A204.1 (cell line): ENCODE measurements around the gene ASB18.
"Not testable (repeated sequence)": the region's sequence is repeated elsewhere in the genome, so short reads cannot be mapped to it uniquely, and the experiment has no call there.

ENCODE experiments used
- FAIRE-seq: peaks from 2 replicates; lab custom pipeline; 2012; peaks lifted over from hg19 to GRCh38; lab: Jason Lieb, UNC

The ASB18 gene, protein sequence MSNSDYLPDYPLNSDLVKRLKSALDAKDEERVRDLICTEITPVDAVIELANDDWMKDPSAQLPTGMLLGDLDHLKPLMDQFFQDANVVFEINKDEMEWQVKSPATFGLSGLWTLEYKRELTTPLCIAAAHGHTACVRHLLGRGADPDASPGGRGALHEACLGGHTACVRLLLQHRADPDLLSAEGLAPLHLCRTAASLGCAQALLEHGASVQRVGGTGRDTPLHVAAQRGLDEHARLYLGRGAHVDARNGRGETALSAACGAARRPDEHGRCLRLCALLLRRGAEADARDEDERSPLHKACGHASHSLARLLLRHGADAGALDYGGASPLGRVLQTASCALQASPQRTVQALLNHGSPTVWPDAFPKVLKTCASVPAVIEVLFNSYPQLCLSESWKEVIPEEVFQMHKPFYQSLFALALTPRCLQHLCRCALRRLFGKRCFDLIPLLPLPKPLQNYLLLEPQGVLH

DNA sequence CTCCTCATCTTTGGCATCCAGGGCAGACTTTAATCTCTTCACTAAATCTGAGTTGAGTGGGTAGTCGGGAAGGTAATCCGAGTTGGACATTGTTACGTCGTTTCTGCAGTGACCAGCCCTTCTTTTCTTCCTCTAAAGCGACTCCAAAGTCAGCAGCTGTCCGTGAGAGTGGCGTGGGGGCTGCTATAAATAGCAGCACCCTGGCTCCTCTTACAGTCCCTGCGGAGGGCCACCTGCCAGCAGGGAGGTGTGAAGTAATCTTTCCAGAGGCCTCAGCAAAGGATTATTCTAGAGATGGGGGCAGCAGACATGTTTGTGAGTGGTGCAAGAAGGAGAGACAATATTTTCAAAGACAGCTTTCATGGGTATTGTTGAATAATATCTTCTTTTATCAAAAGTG, at the start of gene ASB18:
ASB18 (minus strand) TSS at position 151 of the 400 bp plus-strand sequence; CDS start at position 90, 61 bp downstream.
- no peak for FAIRE-seq

DNA sequence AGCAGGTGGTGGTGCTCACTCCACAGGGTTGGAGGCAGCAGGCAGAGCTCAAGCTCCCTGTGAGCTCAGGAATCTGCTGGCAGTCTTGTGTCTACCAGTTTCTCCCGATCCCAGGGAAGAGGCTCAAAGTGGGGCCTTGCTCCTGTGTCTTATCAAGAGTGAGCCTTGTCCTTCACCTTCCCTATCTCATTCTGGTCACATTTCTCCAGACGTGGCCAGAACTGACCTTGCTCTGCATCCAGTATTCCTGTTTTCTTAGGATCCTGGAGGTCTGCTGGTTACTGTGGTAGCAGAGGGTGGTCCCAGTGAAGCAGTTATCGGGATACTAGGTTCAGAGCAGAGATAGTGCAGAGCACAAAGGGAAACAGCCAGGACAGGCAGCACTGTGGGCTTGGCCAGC, 47.1 kb upstream of the ASB18 start:
- no peak for FAIRE-seq

DNA sequence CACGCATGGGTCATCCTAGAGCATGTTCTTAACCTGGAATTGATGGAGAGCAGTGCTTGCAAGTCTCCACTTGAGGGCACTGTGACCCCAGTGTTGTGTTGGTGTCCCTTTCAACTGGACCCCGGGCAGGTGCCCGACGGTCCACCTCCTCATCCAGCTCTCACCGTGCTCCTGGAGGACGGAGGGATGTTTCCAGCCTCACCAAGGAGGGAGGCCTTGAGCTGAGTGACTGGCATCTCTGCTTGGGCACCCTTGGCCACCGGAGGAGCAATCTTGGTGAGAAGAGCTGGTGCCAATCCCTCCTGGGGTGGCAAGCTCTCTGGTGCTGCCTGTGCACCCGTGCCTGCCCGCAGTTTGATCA, 45.4 kb upstream of the ASB18 start:
- FAIRE-seq: no peak

DNA sequence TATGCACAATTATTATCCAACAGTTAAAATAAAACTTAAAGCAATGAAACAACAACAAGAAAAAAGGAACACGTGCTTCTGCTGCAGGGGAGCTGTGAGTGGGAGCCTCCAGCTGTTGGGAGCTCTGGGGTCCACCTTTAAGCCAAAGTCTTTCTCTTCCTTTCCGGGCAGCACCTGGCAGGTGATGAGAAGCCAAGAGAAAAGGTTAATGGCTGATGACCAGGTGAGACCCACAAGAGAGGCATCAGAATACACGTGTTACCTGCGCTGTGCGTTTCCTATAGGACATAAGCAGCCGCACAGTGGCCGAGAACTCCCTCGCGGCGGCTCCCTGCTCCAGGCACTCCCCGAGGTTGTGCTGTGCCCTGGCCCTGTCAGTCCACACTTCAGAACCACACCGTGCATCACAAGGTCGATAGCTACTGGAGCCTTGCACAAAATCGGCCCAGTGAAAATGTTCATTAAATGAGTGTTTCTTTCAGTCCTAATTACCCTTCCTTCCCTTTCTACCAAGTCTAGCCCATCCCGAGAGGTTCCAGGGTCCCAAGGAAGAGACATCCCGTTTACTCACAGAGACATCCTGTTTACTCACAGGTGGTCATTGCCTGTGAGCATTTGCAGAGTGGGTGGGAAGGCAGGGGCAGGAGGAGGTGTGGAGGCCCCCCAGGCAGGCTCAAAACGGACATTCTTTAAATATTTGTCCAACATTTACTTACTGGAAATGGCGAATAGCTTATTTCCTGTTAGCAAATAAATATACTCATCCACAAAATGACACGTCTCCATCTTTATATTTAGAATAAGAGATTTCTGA, 44.9 kb upstream of the ASB18 start:
- FAIRE-seq: no peak

DNA sequence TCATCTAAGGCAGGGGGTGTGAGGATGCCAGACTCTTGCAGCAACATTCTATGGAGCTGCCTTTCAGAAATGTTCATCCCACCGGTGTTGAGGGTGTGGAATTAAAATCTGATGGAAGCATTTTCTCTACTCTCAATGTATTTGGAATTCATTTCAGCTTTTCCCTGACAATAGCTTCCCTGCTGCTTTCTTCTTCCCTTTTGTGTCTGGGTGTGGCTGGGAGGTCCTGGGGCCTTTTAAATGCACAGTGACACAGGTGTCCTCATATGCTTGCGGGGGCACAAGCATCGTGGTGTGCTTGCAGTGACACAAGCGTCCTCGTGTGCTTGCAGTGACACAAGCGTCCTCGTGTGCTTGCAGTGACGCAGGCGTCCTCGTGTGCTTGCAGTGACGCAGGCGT, 43.4 kb upstream of the ASB18 start:
- FAIRE-seq: no peak

DNA sequence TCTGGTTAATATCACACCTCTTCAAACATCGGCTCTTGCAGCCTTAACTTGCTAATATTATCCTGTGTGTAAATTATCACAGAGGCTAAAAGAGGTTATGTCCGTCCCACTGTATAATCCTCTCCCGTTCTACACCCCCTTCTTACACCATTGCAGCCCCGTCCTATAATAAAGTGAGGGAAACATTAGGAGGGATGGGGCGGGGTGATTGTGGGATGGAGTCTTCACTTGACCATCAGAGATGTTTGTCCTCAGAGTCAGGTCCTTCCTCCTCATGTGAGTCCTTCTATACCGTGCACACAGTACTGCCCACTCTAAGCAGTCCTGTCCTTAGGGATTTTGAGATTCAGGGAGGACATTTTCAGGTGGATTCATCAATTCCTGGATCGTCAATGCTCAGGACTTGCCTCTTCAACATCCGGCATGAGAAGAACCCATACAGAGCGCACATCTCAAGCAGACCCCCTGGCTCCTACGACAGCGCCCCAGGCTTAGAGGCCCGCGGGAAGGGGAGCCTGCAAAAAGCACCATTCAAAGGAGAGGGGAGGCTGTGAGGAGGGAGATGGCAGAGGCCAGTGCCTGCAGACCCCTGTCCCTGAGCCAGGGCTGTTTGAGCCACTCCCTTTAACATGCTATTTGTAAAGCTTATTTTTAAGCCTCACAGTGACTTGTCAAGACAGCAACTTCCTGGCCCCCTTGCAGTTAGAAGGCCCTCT, 42.8 kb upstream of the ASB18 start:
- FAIRE-seq: no peak

DNA sequence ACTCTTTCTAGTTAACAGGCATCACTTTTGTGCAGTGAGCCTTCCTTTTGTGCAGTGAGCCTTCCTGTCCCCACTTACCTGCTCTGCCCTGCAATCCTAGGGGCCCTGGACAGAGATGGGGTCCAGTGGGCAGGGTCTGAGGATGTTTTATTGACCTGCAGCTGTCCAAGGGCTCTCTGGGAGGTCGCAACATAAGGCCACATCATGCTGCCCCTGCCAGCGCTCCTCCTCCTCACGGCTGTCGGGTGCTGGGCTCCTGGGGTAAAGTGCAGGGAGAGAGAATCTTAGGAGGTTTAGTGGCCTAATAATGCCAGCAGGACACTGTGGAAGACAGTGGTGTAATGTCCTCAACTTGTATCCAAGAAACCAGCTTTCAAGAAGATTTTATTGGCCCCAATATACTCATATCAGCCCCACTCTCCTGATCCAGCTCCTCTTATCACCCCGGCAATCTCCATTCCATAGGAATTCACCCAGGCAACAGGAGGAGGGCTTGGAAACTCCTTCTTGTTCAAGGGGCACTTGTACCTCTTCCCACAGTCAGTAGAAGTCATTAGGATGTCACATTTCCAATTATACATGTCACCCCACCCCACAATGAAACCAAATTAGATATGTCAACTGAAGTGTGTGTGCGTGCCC, 41.9 kb upstream of the ASB18 start:
- no peak for FAIRE-seq

DNA sequence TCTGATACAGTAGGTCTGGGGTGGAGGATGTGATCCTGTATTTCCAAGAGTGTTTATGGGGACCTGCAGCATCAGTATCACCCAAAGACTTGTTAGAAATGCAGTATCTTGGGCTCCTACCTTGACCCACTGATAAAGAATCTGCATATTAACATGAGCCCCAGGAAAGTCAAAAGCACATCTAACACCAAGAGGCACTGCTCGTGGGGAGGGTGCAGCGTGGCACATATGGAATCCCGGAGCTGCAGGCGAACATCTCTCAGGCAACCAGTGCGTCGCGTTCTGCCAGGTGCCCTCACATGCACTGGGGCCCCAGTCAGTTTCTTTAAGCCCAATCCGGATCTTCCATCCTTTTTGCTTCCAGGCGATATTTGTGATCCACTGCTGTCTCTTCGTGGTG, 41.3 kb upstream of the ASB18 start:
- no peak for FAIRE-seq

DNA sequence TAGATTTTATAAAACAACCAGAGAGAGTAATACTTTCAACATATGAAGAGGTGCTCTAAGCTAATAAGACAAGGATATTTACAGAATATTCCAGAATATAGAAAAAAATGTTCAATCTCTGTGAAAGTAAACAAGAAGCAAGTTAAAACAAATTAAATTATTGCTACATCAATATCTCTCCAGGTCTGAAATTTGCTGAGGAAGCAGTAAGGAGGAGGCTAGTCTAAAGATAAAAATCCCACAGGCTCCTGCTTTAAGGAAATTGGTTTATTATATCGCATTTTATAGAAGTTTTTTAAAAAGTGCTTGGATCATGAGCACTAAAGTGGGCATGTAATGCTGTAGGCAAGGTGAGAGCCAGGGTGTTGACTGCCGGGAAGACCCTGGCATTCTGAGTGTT, 39.7 kb upstream of the ASB18 start:
- no peak for FAIRE-seq

DNA sequence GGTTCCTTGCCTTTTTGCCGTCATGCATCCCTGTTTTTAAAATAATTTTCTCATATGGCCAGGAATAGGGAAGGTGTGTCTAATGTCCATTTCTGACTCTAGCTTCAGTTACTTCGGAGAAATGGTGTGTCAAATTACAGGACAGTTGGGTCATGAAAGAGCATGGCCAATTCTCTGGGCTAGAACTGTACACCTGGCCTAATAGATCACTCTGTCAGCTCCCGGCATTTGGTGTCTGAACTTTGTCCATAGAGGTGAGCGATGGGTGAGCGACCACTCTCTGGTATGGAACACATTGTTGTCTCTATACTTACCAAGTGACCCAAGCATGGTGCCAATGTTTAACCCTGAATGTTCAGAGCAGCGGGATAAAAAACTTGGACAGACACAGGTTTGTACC, 38.3 kb upstream of the ASB18 start:
- FAIRE-seq: no peak

DNA sequence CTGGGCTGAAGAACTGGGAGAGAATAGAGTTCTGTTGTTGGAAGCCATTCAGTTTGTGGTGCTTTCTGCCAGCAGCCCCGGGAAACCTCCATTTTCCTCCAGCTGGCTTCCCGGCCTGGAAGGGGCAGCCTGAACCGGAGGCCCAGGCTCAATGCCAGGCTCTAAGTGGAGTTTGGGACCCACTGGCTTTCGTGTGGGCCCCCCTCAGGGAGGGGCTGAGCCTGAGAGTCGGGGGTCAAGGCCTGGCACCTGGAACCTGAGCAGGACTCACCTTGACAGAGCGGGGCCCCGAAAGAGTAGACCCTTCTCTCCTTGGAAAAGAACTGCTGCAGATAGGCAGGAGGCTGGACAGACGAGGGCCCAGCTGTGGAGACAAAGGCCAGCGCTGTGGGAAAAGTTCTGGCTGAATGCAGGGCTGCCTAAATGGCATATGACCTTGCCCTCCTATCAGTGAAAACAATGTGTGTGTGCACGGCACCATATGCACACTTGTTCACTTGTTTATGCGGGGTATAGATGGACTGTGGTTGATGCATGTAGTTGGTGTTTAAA, 34.8 kb upstream of the ASB18 start:
- no peak for FAIRE-seq

DNA sequence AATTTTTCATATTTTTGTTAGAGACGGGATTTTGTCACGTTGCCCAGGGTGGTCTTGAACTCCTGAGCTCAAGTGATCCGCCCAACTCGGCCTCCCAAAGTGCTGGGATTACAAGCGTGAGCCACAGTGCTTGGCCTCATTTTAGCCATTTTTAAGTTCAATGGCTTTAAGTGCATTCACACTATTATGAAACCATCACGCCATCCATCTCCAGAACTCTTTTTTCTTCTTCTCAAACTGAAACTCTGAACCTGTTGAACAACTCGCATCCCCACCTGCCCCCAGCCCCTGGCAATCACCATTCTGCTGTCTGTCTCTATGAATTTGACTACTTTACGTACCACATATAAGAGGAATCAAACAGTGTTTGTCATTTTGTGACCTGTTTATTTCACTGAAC, 31.3 kb upstream of the ASB18 start:
- no peak for FAIRE-seq

DNA sequence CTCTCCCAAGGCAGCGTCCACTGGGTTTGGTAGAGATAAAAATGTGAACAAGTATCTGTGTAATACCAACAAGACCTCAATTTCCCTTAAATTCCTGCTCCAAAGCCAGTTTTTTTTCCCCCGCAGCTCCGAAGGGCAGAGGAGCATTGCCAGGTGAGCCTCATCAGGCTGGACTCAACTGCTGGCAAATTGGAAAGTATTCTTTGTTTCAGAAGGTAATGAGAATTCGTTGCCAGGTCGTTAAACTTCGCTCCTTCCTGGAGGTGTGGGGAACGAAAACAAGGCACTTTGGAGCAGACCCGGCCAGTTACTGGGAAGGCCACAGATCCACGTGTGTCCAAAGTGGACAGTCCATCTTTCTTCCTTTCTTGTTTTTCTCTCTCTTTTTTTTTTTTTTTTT, 30.4 kb upstream of the ASB18 start:
- no peak for FAIRE-seq

DNA sequence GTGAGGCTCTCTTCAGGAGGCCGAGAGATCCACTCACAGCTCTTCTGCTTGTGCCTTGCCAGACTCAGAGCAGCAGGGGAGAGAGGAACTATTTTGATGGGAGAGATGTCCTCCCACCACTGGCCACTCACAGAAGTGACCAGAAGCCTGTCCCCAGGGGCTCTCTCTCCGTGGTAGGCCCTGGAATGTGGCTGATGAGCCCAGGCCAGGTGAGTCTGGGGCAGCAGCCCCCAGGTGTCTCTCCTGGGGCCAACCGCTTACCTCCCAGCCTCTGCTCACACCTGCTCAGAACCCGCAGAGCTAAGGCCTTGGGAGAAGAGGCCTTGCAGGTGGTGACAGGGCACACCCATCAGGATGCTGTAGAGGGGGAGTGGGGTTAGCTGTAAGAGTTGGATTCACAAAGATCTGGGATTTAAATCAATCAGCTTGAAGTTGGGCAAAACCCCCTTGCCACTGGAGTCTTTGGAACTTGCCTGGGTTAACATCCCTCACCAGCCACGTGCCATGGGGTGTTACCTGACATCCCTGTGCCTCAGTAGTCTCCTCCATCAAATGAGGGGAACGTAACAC, 29.1 kb upstream of the ASB18 start:
- no peak for FAIRE-seq

DNA sequence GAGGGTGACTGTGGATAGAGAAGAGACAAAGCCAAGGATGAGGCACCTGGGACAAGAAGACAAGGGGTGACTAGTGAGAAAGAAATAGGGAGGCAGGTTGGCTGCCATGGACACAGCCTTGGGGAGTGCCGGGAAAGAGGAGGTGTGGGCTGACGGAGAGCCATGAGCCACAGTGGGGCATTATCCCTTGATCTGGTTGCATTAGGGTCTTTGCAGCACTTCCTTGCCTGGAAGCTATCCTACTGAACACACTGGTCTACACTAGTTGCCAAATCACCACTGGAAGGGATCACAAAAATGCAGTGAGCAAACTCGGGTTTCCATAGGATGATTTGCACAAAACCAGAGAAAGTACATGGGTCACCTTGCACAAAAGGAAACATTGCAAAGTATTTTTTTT, 27.7 kb upstream of the ASB18 start:
- no peak for FAIRE-seq

DNA sequence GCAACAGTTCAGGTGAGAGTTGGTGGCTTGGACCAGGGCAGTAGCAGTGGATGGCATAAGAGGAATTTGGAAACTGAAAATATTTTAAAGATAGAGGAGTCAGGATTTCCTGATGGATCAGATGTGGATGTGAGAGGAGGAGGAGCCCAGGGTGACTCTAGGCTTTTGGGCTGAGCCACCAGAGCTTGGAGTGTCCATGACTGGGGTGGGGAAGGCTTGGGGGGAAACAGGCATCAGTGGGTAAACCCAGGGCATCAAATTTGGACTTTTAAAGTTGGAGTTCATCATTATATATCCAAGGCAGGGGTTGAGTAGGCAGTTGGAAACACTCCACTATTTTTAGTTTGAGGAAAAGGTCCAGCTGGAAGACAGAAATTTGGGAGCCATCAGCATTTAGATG, 27.3 kb upstream of the ASB18 start:
- FAIRE-seq: no peak

DNA sequence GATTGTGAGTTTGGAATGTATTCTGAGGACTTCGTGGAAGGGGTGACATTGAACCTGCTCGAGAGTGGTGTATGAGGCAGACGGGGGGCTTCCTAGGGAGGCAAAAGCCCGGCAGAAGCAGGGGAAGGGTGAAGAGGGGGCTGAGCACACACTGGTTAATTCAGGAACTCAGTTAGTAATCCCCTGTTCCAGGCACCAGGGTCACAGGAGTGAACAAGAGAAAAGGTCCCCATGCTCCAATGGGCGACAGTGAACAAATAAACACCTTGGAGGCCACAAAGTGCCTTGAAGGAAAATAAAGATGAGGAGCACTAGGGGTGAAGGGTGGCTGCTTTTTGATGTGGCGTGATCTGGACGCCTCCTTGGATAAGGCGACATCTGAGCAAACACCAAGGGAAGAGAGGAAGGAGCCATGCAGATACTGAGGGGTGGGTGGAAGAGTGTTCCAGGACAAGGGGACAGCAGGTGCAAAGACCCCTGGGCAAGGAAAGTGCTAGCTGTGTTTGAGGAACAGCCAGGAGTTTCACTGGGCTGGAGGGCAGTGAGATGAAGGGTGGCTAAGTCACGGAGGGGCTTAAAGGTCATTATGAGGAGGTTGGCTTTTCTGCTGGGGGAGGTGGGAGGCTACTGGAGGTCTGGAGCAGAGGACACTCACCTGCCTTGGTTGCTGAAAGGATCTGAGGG, 26.7 kb upstream of the ASB18 start:
- no peak for FAIRE-seq

DNA sequence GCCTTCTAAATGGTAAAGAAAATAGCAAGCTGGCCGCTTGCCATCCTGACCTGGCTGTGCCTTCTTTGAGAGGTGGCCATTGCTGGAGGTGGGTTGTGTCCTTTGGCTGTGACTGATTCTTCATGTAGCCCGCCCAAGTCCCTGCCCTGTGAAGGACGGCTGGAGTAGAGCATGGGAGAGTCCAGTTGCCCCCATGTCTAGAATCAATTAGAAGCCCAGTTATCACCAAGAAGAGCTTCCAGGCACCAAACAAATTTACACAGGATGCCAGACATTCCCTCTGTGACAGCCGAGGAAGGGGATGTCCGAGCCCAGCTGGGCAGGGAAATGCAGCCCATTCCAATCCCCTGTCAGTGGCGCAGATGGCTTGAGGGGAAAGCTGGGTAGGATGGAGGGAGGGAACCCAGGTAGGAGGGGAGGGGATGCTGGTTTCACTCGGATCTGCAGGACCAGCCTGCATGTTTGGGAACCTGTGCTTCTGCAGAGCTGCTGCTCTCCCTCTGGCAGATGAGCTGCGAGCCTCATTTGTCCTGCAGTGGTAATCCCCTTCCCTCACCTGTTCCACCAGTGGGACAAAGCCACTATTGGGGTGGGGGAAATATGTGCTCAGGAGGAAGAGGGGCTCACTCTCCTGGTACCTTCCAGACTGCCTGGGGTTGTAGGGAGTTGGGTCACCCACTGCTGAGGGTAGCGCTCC, 25.7 kb upstream of the ASB18 start:
- FAIRE-seq: no peak

DNA sequence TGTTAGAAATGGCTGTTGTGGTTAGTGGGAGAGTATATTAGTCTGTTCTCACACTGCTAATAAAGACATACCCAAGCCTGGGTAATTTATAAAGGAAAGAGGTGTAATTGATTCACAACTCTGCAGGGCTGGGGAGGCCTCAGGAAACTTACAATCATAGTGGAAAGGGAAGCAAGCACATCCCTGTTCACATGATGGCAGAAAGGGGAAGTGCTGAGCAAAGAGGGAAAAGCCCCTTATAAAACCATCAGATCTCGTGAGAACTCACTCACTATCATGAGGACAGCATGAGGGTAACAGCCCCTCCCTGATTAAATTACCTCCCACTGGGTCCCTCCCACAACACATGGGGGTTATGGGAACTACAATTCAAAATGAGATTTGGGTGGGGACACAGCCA, 24.2 kb upstream of the ASB18 start:
- not testable (repeated sequence) for FAIRE-seq

DNA sequence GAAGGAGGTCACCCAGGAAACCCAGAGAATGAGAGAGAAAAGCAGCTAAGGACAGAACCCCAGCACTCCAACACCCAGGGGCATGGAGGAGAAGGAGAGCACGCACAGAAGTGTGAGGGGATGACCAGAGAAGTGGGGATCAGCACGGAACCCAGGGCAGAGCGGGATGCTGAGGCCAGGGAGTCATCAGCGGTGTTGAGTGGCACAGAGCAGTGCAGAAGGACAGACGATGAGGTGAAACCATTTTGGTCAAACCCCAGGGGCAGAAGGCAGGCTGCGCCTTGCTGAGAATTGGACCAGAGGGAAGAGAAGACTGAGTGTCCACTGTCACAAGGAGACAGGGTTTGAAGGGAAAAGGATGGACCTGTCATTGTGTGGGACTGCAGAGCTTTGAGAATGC, 23.4 kb upstream of the ASB18 start:
- no peak for FAIRE-seq
